Smooth muscle cell (in vitro differentiated cells): ENCODE measurements around the gene SORT1. TPM values are rescaled to one million over a fixed set of nuclear protein-coding genes. Genes with fewer than 3 reads are reported as not detected.

Source experiments
- DNase-seq: peaks from one replicate; lab custom pipeline; 2025; ENCODE audit not compliant: unreplicated experiment; lab: John Stamatoyannopoulos, UW
- H2AFZ ChIP-seq: fragments of 200-600 bp; sonication (generic); 2 replicates; pipeline ENCODE4 v1.6.0; 2016; ENCODE audit warnings: antibody characterized with exemption, low read depth, mild to moderate bottlenecking
- H3F3A ChIP-seq: fragments of 200-600 bp; sonication (generic); 2 replicates; pipeline ENCODE4 v1.6.0; 2017; ENCODE audit warnings: antibody characterized with exemption, low read depth
- H3K27ac ChIP-seq: fragments of 200-600 bp; sonication (generic); 2 replicates; pipeline ENCODE4 v1.5.1; 2016; ENCODE audit warnings: low read depth, mild to moderate bottlenecking
- H3K27me3 ChIP-seq: fragments of 200-600 bp; sonication (generic); 2 replicates; pipeline ENCODE4 v1.6.1; 2016; ENCODE audit warnings: low read depth, mild to moderate bottlenecking
- H3K36me3 ChIP-seq: fragments of 200-600 bp; sonication (generic); 2 replicates; pipeline ENCODE4 v1.5.1; 2016; ENCODE audit warnings: low read depth
- H3K4me1 ChIP-seq: fragments of 200-600 bp; sonication (generic); 2 replicates; pipeline ENCODE4 v1.5.1; 2016; ENCODE audit warnings: low read depth
- H3K4me2 ChIP-seq: fragments of 200-600 bp; sonication (generic); 2 replicates; pipeline ENCODE4 v1.6.0; 2016; ENCODE audit warnings: mild to moderate bottlenecking
- H3K4me3 ChIP-seq: fragments of 200-600 bp; sonication (generic); 2 replicates; pipeline ENCODE4 v1.5.1; 2016; ENCODE audit warnings: mild to moderate bottlenecking
- H3K79me2 ChIP-seq: fragments of 200-600 bp; sonication (generic); 2 replicates; pipeline ENCODE4 v1.6.0; 2016; ENCODE audit warnings: low read depth, mild to moderate bottlenecking
- H3K9ac ChIP-seq: fragments of 200-600 bp; sonication (generic); 2 replicates; pipeline ENCODE4 v1.6.0; 2016; ENCODE audit warnings: low read depth
- H3K9me3 ChIP-seq: fragments of 200-600 bp; sonication (generic); replicated peaks from 2 replicates; pipeline ENCODE4 v1.5.1; 2016; ENCODE audit warnings: low read depth
- H4K20me1 ChIP-seq: fragments of 200-600 bp; sonication (generic); 2 replicates; pipeline ENCODE4 v1.6.0; 2016; ENCODE audit warnings: low read depth
- WGBS: methylation state at CpG from one replicate; pipeline ENCODE4 v1.1.7; 2016; ENCODE audit warnings: low lambda C conversion rate; 5-methylcytosine and 5-hydroxymethylcytosine counted together
- polyA plus RNA-seq: library from polyadenylated mRNA; unstranded; fragments of >200 nt; fragmentation: Nextera tagmentation; extraction: Ambion mirVana; gene quantifications from 2 replicates; pipeline ENCODE4 v1.2.1, GENCODE V29; 2016
- total RNA-seq: library from RNA; depleted of rRNA; stranded (reverse); fragments of >200 nt; gene quantifications from 2 replicates; pipeline ENCODE4 v1.2.3, GENCODE V29; 2014
- TF ChIP-seq, protein P1 (sequence below): fragments of 200-600 bp; sonication (generic); IDR thresholded peaks from 2 replicates; pipeline ENCODE4 v1.5.1; 2017; ENCODE audit warnings: borderline replicate concordance, mild to moderate bottlenecking, antibody characterized with exemption; ENCODE audit not compliant: insufficient read depth, poor library complexity, severe bottlenecking

Gene SORT1
- total and polyA plus RNA-seq, 2 experiments from 2014 or later = 9.8 to 31.4 TPM

DNA sequence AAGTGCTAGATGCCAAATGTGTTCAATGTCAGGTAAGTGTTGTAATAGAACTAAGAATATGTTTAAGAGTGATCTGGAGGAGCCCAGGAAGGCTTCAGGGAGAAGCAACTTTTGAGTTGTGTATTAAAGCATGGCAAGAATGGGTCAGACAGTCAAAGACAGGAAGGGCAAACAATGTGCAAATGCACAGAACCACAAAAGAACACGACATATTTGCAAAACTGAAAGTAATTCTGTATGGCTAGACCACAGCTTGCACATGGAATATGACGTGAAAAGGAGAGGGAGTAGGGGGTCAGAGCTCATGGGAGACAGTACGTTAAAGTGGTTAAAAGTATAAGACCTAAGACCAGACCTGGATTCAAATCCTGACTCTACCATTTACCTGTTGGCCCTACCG lies 7.1 kb upstream of the SORT1 start:
- Histone ChIP-seq H3K9me3 (no peaks in the 10 kb centered on the region), H3K4me1 (no peaks in the 10 kb centered on the region), H3K4me2 (no peak overlapping the region), H2AFZ (no peak overlapping the region), H3K79me2 (no peaks in the 10 kb centered on the region), H4K20me1 (peaks cover 13% of the 10 kb centered on the region), H3K27ac (no peak overlapping the region), H3K4me3 (no peak overlapping the region), H3K27me3 (no peaks in the 10 kb centered on the region), H3K36me3 (peaks cover 23% of the 10 kb centered on the region), H3K9ac (no peak overlapping the region), H3F3A (peaks cover 19% of the 10 kb centered on the region)
- no peak for DNase-seq
- 95% methylated on average over 4 of the region's 4 CpGs for WGBS
- TF ChIP-seq, protein P1, sequence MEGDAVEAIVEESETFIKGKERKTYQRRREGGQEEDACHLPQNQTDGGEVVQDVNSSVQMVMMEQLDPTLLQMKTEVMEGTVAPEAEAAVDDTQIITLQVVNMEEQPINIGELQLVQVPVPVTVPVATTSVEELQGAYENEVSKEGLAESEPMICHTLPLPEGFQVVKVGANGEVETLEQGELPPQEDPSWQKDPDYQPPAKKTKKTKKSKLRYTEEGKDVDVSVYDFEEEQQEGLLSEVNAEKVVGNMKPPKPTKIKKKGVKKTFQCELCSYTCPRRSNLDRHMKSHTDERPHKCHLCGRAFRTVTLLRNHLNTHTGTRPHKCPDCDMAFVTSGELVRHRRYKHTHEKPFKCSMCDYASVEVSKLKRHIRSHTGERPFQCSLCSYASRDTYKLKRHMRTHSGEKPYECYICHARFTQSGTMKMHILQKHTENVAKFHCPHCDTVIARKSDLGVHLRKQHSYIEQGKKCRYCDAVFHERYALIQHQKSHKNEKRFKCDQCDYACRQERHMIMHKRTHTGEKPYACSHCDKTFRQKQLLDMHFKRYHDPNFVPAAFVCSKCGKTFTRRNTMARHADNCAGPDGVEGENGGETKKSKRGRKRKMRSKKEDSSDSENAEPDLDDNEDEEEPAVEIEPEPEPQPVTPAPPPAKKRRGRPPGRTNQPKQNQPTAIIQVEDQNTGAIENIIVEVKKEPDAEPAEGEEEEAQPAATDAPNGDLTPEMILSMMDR = no peak

DNA sequence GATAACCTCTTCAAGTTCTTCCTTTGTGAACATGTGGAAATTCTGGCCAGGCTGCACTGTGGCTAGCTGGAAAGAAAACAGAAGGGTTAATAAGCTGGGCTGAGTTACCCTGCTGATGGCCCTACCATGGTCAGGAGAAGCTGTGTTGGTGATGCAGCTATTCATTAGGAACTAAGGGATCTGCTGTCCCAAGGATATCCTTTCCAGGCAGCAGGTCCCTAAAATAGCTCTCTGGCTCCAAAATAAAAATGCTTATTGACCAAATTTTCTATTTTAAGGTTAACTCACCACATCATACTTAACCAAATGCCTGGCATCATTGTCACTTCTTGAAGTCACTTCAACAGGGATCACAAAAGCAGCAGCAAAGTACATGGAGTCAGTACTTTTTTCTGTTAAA lies 4.3 kb upstream of the SORT1 start:
- TF ChIP-seq, protein P1 = no peak
- Histone ChIP-seq H3K79me2 (peaks cover 1% of the 10 kb centered on the region), H3K27me3 (peaks cover under 1% of the 10 kb centered on the region), H3K4me2 (no peak overlapping the region), H3F3A (peaks cover 19% of the 10 kb centered on the region), H3K4me3 (no peak overlapping the region), H3K4me1 (peaks cover 12% of the 10 kb centered on the region), H4K20me1 (peaks cover 13% of the 10 kb centered on the region), H3K9ac (no peak overlapping the region), H3K27ac (no peak overlapping the region), H3K9me3 (no peaks in the 10 kb centered on the region), H2AFZ (no peak overlapping the region), H3K36me3 (peaks cover 15% of the 10 kb centered on the region)
- DNase-seq = no peak

DNA sequence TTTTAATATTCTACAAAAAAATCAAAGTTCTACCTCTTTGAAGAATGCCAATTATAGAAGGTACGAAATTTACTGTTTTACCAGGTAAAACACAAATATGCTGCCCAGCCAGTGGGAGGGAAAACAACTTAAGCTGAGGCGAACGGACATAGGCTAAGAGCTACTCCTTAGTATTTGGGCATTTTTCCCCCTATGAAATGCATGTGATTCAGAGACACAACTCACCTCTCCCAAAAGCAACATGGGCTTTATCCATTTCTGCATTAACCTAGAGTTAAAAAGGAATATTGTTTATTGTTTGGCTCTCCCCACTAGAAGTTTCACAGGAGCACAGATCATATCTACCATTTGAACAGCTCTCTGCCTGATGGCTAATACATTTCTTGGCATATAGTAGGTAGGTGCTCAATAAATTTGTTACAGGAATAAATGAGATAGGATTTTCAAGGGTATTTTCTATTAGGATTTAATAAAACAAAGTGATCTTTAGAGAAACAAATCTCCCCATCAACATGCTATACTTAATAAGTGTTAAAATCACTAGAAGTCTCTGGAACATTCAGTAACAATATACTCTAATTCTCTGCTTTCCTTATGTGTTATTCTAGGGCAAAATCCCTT lies 2.4 kb upstream of the SORT1 start:
- H3K36me3 ChIP-seq = peaks cover 9% of the 10 kb centered on the region

More for the DNA sequence above, 2.4 kb upstream of the SORT1 start:
- no peaks in the 10 kb centered on the region for H3K9me3 ChIP-seq
- DNase-seq = no peak
- peaks cover 8% of the 10 kb centered on the region for H3K27me3 ChIP-seq
- H4K20me1 ChIP-seq = peaks cover 6% of the 10 kb centered on the region
- WGBS = 89% methylated on average over 3 of the region's 3 CpGs
- H3K4me2 ChIP-seq = no peak overlapping the region
- H2AFZ ChIP-seq = no peak overlapping the region
- no peak overlapping the region for H3K27ac ChIP-seq
- TF ChIP-seq, protein P1 = no peak
- no peak overlapping the region for H3K4me3 ChIP-seq
- no peak overlapping the region for H3K9ac ChIP-seq
- H3F3A ChIP-seq = peaks cover 19% of the 10 kb centered on the region
- H3K4me1 ChIP-seq = peaks cover 20% of the 10 kb centered on the region
- H3K79me2 ChIP-seq = peaks cover 10% of the 10 kb centered on the region
